HG03159 (cell line): ENCODE data around the gene FMO5.
"Not testable (repeated sequence)": the region's sequence is repeated elsewhere in the genome, so short reads cannot be mapped to it uniquely, and the experiment has no call there.

Source experiments
- ATAC-seq: cut with Tn5 transposase; IDR thresholded peaks from one replicate; pipeline ENCODE4 v1.9.1; 2021; ENCODE audit warnings: mild to moderate bottlenecking, moderate library complexity; ENCODE audit not compliant: unreplicated experiment

FMO5 gene

GRCh38 chr1:147225193-147225730 lies at the start of gene FMO5:
Gene FMO5 (minus strand): TSS chr1:147225339. CDS start chr1:147225029, 310 bp downstream.
- no peak for ATAC-seq

GRCh38 chr1:147273409-147274336 lies 48.5 kb upstream of the FMO5 start:
- no peak for ATAC-seq

GRCh38 chr1:147272042-147272441 lies 46.9 kb upstream of the FMO5 start:
- ATAC-seq: no peak

GRCh38 chr1:147270721-147271120 lies 45.6 kb upstream of the FMO5 start:
- ATAC-seq: no peak

GRCh38 chr1:147267711-147268110 lies 42.6 kb upstream of the FMO5 start:
- ATAC-seq: no peak

- ATAC-seq: no peak
Observed at GRCh38 chr1:147266381-147266780, 41.2 kb upstream of the FMO5 start.

- ATAC-seq: no peak
Observed at GRCh38 chr1:147264158-147264768, 39.1 kb upstream of the FMO5 start.

- ATAC-seq: no peak
Observed at GRCh38 chr1:147260956-147261355, 35.8 kb upstream of the FMO5 start.

- no peak for ATAC-seq
Observed at GRCh38 chr1:147252540-147252939, 27.4 kb upstream of the FMO5 start.

GRCh38 chr1:147247656-147248238 lies 22.6 kb upstream of the FMO5 start:
- no peak for ATAC-seq

GRCh38 chr1:147246910-147247655 lies 21.9 kb upstream of the FMO5 start:
- no peak for ATAC-seq

- no peak for ATAC-seq
Observed at GRCh38 chr1:147246044-147246690, 21.0 kb upstream of the FMO5 start.

- no peak for ATAC-seq
Observed at GRCh38 chr1:147245586-147246021, 20.5 kb upstream of the FMO5 start.

GRCh38 chr1:147245129-147245528 lies 20.0 kb upstream of the FMO5 start:
- no peak for ATAC-seq

- no peak for ATAC-seq
Observed at GRCh38 chr1:147243841-147244240, 18.7 kb upstream of the FMO5 start.

- ATAC-seq: peak; percentile 17
Observed at GRCh38 chr1:147243228-147243685, 18.1 kb upstream of the FMO5 start.

GRCh38 chr1:147242449-147243227 lies 17.5 kb upstream of the FMO5 start, which contains the start of gene CHD1L:
Gene CHD1L (plus strand): TSS chr1:147242684. CDS start chr1:147242704, 20 bp downstream.
- peak; percentile 83 for ATAC-seq

GRCh38 chr1:147241934-147242448 lies 16.9 kb upstream of the FMO5 start:
- no peak for ATAC-seq

- ATAC-seq: not testable (repeated sequence)
Observed at GRCh38 chr1:147240131-147240721, 15.1 kb upstream of the FMO5 start.
